HG03025 (cell line): ENCODE measurements around the gene C1orf167.

Experiments
- ATAC-seq: cut with Tn5 transposase; IDR thresholded peaks from one replicate; pipeline ENCODE4 v1.9.1; 2021; ENCODE audit warnings: mild to moderate bottlenecking, moderate library complexity; ENCODE audit not compliant: unreplicated experiment, low FRiP score

C1orf167 gene

DNA sequence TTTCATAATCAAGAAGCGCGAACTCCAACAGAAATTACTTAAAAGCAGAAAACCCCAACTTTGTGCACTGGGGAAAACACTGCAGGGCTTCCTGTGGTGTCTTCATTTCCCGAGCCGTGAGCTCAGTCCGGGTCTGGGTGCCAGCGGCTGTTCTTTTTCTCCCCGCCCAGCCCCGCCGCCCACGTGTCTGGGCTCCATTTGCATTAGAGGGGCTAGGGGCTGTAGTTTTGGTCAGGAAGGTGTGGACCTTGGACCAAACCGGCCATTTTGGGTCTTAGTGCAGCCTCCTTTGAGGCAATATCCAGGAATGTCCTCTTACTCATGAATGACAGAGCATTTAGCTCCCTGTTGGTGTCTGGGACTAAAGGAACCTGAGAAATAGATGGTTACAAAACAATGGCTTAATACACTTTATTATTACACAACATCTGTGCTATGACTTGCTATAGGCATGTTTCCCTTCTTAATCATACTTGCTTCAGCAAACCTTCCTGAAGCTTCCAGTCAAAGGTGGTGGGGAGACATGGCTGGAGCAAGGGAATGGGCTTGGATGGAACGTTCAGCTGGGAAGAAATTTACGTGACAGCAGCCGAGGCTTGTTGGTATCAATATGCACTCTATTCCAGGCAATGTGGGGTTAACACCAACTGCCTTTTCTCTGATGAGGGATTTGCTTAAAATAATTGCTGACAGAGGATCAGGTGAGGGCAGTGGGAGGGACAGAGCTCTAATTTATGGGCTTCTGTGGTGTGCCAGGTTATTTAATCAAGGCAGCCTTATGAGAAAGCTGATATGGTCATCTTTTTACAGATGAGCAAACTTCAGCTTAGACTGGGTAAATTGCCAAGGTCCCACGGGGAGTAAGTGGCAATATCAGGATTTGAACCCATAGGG, 25.0 kb upstream of the C1orf167 start:
- no peak for ATAC-seq

DNA sequence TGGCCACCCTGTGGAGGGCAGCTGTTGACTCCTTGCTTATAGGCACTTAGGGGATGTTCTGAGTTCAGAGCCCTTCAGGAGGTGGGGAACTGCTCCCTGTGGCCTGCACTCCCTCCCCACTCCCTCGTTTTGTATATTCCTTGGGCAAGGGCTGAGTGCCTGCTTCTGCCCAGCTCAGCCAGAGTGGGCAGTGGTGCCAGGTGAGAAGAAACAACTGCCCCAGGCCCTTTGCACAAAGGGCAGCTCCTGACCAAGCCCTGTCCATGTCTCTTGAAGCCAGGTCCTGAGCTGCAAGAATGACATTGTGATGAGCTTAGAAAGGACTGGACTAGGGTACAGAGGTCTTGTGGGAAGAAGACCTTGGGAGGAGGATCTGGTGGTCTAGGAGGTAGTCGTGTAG, 23.9 kb upstream of the C1orf167 start:
- no peak for ATAC-seq

DNA sequence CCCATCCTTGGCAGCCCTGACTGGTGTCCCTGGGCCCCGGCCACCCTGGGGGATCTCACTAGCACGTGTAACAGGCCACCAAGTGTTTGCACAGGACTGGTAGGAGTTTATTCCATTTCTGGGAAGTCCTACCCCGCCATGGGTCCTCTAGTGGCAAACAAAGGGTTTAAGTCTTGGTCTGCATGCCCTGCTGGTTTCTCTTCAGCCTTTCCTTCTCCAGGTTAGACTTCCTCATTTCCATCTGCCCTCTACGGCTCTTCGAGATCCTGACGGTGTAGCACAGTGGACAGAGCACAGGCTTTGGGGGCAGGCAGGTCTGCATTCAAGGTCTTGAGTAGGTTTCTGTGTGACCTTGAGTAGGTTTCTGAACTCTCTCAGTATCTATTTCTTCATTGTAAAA, 23.2 kb upstream of the C1orf167 start:
- no peak for ATAC-seq

- ATAC-seq: no peak
These were observed 21.5 kb upstream of the C1orf167 start for GRCh38 chr1:11740258-11741192.

GRCh38 chr1:11741482-11741881, 20.5 kb upstream of the C1orf167 start:
- ATAC-seq: no peak

DNA sequence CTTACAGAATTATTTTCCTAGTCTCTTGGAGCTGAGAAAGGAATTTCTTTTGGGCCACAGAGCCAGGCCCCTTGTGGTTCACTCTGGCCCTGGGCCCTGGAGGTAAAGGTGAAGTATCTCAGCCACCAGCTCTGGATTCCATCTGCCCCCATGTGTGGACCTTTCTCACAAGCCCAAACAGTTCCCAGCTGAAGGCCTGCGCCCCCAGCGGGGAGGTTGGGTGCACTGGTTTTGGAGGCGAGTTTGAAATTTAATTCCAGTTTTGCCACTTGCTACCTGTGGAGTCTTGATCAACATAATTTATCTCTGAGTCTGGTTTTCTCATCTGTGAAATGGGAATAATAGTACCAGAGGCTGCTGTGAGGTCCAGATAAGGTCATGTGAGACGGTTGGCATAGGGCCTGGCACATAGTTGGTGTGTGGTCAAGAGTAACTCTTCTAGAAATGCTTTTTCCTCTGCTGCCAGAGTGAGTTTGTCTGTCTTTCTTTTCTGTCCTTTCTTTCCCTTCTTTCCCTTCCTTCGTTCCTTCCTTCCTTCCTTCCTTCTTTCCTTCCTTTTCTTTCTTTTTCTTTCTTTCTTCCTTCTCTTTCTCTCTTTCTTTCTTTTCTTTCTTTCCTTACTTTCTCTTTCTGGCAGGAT, 20.0 kb upstream of the C1orf167 start:
- ATAC-seq: no peak

DNA sequence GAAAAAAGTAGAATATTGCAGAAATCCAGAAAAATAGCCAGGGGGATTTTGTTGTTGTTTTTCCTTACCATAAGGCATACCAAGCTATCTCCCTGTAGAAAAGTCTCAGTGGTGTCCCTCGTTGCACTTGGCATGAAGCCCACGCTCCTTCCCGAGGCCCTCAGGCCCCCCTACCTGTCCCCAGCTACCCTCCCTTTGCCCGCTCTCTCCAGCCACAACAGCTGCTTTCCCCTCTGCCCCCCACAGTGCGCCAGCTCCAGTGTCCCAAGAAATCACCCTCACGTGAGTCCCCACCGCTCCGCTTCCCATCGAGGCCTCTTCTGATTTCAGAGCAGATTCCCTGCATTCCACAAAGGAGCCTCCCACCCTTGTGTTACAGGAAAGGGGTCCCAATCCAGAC, 17.7 kb upstream of the C1orf167 start:
- no peak for ATAC-seq

- ATAC-seq: no peak
These were observed 15.9 kb upstream of the C1orf167 start for GRCh38 chr1:11746092-11746491.

DNA sequence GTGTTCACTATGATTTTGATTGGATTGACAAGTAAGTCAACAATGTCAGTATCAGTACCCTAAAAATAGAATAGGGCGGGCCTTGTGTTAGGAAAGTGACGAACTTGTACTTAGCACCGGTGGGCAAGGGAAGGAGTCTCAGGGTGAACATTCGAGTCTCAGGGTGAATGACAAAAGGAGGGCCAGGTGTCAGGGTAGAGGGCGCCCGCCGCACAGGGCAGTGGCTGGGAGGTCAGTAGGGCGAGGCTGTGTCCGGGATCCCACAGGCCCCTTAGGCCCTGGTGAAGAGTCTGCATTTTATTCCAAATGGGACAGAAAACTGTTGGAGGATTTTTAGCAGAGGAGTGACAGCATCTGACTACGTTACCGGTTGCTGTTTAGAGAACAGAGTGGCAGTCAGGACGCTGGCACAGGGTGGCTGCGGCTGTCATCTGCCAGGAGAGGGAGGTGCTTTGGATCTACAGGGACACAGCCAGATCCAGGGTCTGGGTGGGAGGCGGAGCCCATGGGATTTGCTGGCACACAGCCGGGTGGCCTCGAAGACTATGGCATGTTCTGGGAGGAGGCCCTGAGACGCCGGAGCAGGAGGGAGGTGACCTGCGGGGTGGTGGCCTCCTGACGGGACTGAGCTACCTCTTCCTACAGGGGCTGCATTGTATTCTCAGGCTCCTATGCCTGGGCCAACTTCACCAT, 15.1 kb upstream of the C1orf167 start:
- ATAC-seq: no peak

DNA sequence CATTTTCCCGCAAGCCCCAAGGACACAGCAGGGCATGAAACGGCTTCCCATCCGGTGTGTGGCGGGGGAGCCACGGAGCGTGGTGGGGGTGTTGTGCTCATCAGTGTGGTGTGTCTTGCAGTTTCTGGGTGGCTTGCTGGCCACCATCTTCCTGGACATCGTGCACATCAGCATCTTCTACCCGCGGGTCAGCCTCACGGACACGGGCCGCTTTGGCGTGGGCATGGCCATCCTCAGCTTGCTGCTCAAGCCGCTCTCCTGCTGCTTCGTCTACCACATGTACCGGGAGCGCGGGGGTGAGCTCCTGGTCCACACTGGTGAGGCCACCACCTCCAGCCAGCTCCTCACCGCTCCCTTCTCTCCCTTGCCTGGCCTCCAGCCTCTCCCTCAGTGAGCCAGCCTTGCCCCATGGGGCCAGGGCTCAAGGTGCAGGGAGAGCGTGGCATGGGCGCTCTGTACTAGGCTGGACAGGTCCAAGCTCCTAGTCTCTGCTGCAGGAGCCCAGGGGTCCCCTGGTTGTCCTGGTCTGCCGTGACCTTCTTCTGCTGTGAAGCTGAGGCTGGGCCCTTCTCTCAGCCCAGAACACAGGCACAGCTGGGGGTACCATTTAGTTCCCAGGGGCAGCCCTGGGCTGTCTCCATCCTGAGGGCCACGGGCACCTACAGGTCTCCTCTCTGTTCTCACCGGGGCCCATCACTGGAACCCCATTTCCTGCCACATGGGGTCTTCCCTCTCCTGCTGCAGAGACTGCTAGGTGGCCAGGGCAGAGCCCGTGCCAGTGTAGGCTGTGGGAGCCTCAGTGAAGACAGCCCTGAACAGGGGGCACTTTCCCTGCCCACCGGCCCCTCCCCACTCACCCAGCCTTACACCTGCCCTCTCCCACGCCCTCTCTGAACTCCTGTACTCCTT, 13.4 kb upstream of the C1orf167 start:
- no peak for ATAC-seq

GRCh38 chr1:11749203-11749689, 12.7 kb upstream of the C1orf167 start:
- ATAC-seq: no peak

DNA sequence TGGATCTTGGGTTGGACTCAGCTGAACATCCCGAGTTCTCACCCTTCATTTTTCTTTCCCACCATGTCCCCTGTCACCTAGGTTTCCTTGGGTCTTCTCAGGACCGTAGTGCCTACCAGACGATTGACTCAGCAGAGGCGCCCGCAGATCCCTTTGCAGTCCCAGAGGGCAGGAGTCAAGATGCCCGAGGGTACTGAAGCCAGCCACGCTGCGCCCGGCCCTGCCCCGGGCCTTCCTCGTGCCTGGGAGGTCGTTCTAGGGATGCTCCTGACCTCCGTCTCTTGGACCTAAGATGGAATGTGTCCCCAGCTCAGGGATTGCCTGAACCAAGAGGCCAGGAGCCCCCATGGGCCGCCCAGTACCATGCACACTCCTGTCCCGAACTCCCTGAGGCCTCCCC, 12.0 kb upstream of the C1orf167 start:
- no peak for ATAC-seq

GRCh38 chr1:11751087-11751486, 10.9 kb upstream of the C1orf167 start:
- ATAC-seq: no peak

DNA sequence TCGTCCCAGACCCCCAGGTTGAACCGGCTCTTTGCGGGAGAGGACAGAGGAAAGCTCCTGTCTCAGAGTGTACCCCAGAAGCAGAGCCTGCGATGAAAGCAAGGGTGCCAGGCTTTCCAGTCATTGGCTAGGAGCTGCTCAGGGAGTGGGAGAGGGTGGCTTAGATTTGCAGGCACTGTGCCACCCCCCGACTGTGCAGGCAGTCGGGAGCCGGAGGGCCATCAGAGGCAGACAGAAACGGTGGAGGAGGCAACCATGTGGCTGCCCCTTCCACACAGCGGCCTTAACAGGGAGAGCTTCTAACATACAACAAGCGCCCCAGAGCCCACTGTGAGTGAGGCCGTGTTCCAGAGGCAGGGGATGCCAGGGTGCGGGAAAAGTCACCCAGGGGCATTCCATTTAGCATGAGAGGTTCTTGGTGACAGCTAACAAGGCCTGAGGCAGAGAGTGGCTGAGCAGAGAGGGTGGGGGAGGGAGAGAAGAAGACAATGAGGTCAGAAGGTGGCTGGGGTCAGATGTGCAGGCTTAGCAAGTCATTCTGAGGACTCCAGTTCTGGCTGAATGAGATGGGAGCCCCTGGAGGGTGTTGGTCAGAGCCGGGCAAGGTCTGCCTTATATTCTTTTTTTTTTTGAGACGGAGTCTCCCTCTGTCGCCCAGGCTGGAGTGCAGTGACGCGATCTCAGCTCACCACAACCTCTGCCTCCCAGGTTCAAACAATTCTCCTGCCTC, 9.5 kb upstream of the C1orf167 start:
- no peak for ATAC-seq

GRCh38 chr1:11753555-11754208, 8.3 kb upstream of the C1orf167 start:
- no peak for ATAC-seq

- ATAC-seq: no peak
These were observed 4.9 kb upstream of the C1orf167 start for GRCh38 chr1:11757047-11757446.

- no peak for ATAC-seq
These were observed 2.2 kb upstream of the C1orf167 start for GRCh38 chr1:11759791-11760190.

GRCh38 chr1:11761285-11761684, 708 bp upstream of the C1orf167 start:
- no peak for ATAC-seq
